ENCODE data around the gene SMAD9. TPM values are rescaled to one million over a fixed set of nuclear protein-coding genes. Genes with fewer than 3 reads are reported as not detected.

Gene SMAD9
- total and polyA plus RNA-seq, 2 experiments from 2014 or later, result 3.2 to 5.8 TPM

DNA sequence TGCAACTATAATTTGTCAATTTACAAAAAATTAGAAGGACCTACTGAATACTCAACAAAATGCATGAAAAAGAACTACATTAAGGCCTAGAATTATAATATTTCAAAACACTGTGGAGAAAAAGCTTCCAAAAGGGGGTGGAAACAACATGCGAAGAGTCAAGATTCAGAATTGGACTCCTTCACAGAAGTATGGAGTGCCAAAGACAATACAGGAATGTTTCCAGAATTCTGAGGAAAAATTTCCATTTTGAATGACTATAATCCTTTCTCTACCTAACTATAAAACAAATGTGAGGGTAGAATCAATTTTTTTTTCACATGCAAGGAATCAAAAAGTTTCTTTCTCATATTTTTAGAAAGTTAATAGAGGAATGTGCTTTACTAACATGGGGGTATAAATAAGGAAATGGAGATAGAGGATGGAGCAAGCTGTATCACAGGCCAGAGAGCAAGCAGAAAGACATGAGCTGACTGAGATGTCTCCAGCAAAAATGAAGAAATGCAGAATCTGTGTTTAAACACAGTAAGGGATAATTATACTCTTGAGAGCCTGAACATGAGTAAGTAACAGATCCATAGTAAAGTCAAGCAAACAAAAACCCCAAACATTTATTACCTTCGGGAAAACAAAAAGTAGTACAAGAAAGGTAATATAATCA is 39.5 kb upstream of the SMAD9 start:
- no peak overlapping the region for H3K27ac ChIP-seq
- H3K9me2 ChIP-seq (replicated peaks; ENCODE audit: insufficient read depth), result no peaks in the 10 kb centered on the region
- no peaks in the 10 kb centered on the region for H3K79me2 ChIP-seq
- no peak for DNase-seq (ENCODE audit: low spot score)
- TF ChIP-seq EZH2 (IDR thresholded peaks at IDR 0.05; ENCODE audit: borderline replicate concordance), result no peak
- TF ChIP-seq CTCF (IDR thresholded peaks at IDR 0.05; ENCODE audit: poor library complexity), result no peak
- TF ChIP-seq EZH2phosphoT487 (IDR thresholded peaks at IDR 0.05; ENCODE audit: low read depth, severe bottlenecking, unreplicated experiment), result no peak
- H3K27me3 ChIP-seq, result no peaks in the 10 kb centered on the region
- no peaks in the 10 kb centered on the region for H3K4me1 ChIP-seq (ENCODE audit: insufficient read depth)
- H2AFZ ChIP-seq, result no peak overlapping the region
- no peaks in the 10 kb centered on the region for H4K20me1 ChIP-seq (ENCODE audit: insufficient read depth, poor library complexity, severe bottlenecking)
- WGBS (ENCODE audit: low lambda C conversion rate, missing lambda C conversion rate), result 97% methylated on average over 2 of the region's 2 CpGs
- H3K9me3 ChIP-seq (ENCODE audit: low read depth), result no peaks in the 10 kb centered on the region
- H3K4me2 ChIP-seq, result no peak overlapping the region
- H3K4me3 ChIP-seq, result no peak overlapping the region
- no peaks in the 10 kb centered on the region for H3K36me3 ChIP-seq (replicated peaks; ENCODE audit: insufficient read depth, low read depth)

GRCh38 chr13:36954542-36954941 is 34.5 kb upstream of the SMAD9 start:
- TF ChIP-seq EZH2 (IDR thresholded peaks at IDR 0.05; ENCODE audit: borderline replicate concordance) (no peak), EZH2phosphoT487 (IDR thresholded peaks at IDR 0.05; ENCODE audit: low read depth, severe bottlenecking, unreplicated experiment) (no peak), CTCF (IDR thresholded peaks at IDR 0.05; ENCODE audit: poor library complexity) (no peak)
- Histone ChIP-seq H3K9me3 (ENCODE audit: low read depth) (no peaks in the 10 kb centered on the region), H3K4me2 (no peak overlapping the region), H4K20me1 (ENCODE audit: insufficient read depth, poor library complexity, severe bottlenecking) (no peaks in the 10 kb centered on the region), H3K27me3 (no peaks in the 10 kb centered on the region), H3K4me3 (no peak overlapping the region), H3K4me1 (ENCODE audit: insufficient read depth) (no peaks in the 10 kb centered on the region), H3K27ac (no peak overlapping the region), H3K79me2 (no peaks in the 10 kb centered on the region), H3K9me2 (replicated peaks; ENCODE audit: insufficient read depth) (no peaks in the 10 kb centered on the region), H3K36me3 (replicated peaks; ENCODE audit: insufficient read depth, low read depth) (no peaks in the 10 kb centered on the region), H2AFZ (no peak overlapping the region)
- DNase-seq (ENCODE audit: low spot score), result no peak

GRCh38 chr13:36950920-36951319 is 30.9 kb upstream of the SMAD9 start:
- H3K9me3 ChIP-seq (ENCODE audit: low read depth), result no peaks in the 10 kb centered on the region
- H3K4me3 ChIP-seq, result no peak overlapping the region
- H3K4me1 ChIP-seq (ENCODE audit: insufficient read depth), result no peaks in the 10 kb centered on the region
- H3K4me2 ChIP-seq, result no peak overlapping the region
- no peak overlapping the region for H2AFZ ChIP-seq
- TF ChIP-seq EZH2phosphoT487 (IDR thresholded peaks at IDR 0.05; ENCODE audit: low read depth, severe bottlenecking, unreplicated experiment) (no peak), EZH2 (IDR thresholded peaks at IDR 0.05; ENCODE audit: borderline replicate concordance) (no peak), CTCF (IDR thresholded peaks at IDR 0.05; ENCODE audit: poor library complexity) (no peak)
- no peak overlapping the region for H3K27ac ChIP-seq
- DNase-seq (ENCODE audit: low spot score), result no peak
- no peaks in the 10 kb centered on the region for H3K27me3 ChIP-seq
- H4K20me1 ChIP-seq (ENCODE audit: insufficient read depth, poor library complexity, severe bottlenecking), result no peaks in the 10 kb centered on the region
- WGBS (ENCODE audit: low lambda C conversion rate, missing lambda C conversion rate), result 98% methylated on average over 2 of the region's 2 CpGs
- H3K36me3 ChIP-seq (replicated peaks; ENCODE audit: insufficient read depth, low read depth), result no peaks in the 10 kb centered on the region
- H3K79me2 ChIP-seq, result no peaks in the 10 kb centered on the region
- H3K9me2 ChIP-seq (replicated peaks; ENCODE audit: insufficient read depth), result peaks cover 2% of the 10 kb centered on the region
